Smooth muscle cell (in vitro differentiated cells): ENCODE results near the gene IL34. TPM values are rescaled to one million over a fixed set of nuclear protein-coding genes. Genes with fewer than 3 reads are reported as not detected.
"Not testable (repeated sequence)": the region's sequence is repeated elsewhere in the genome, so short reads cannot be mapped to it uniquely, and the experiment has no call there.

Source experiments
- DNase-seq: peaks from one replicate; lab custom pipeline; 2025; ENCODE audit not compliant: unreplicated experiment; lab: John Stamatoyannopoulos, UW
- H2AFZ ChIP-seq: fragments of 200-600 bp; sonication (generic); 2 replicates; pipeline ENCODE4 v1.6.0; 2016; ENCODE audit warnings: antibody characterized with exemption, low read depth, mild to moderate bottlenecking
- H3F3A ChIP-seq: fragments of 200-600 bp; sonication (generic); 2 replicates; pipeline ENCODE4 v1.6.0; 2017; ENCODE audit warnings: antibody characterized with exemption, low read depth
- H3K27ac ChIP-seq: fragments of 200-600 bp; sonication (generic); 2 replicates; pipeline ENCODE4 v1.5.1; 2016; ENCODE audit warnings: low read depth, mild to moderate bottlenecking
- H3K27me3 ChIP-seq: fragments of 200-600 bp; sonication (generic); 2 replicates; pipeline ENCODE4 v1.6.1; 2016; ENCODE audit warnings: low read depth, mild to moderate bottlenecking
- H3K36me3 ChIP-seq: fragments of 200-600 bp; sonication (generic); 2 replicates; pipeline ENCODE4 v1.5.1; 2016; ENCODE audit warnings: low read depth
- H3K4me1 ChIP-seq: fragments of 200-600 bp; sonication (generic); 2 replicates; pipeline ENCODE4 v1.5.1; 2016; ENCODE audit warnings: low read depth
- H3K4me2 ChIP-seq: fragments of 200-600 bp; sonication (generic); 2 replicates; pipeline ENCODE4 v1.6.0; 2016; ENCODE audit warnings: mild to moderate bottlenecking
- H3K4me3 ChIP-seq: fragments of 200-600 bp; sonication (generic); 2 replicates; pipeline ENCODE4 v1.5.1; 2016; ENCODE audit warnings: mild to moderate bottlenecking
- H3K79me2 ChIP-seq: fragments of 200-600 bp; sonication (generic); 2 replicates; pipeline ENCODE4 v1.6.0; 2016; ENCODE audit warnings: low read depth, mild to moderate bottlenecking
- H3K9ac ChIP-seq: fragments of 200-600 bp; sonication (generic); 2 replicates; pipeline ENCODE4 v1.6.0; 2016; ENCODE audit warnings: low read depth
- H3K9me3 ChIP-seq: fragments of 200-600 bp; sonication (generic); replicated peaks from 2 replicates; pipeline ENCODE4 v1.5.1; 2016; ENCODE audit warnings: low read depth
- H4K20me1 ChIP-seq: fragments of 200-600 bp; sonication (generic); 2 replicates; pipeline ENCODE4 v1.6.0; 2016; ENCODE audit warnings: low read depth
- WGBS: methylation state at CpG from one replicate; pipeline ENCODE4 v1.1.7; 2016; ENCODE audit warnings: low lambda C conversion rate; 5-methylcytosine and 5-hydroxymethylcytosine counted together
- polyA plus RNA-seq: library from polyadenylated mRNA; unstranded; fragments of >200 nt; fragmentation: Nextera tagmentation; extraction: Ambion mirVana; gene quantifications from 2 replicates; pipeline ENCODE4 v1.2.1, GENCODE V29; 2016
- total RNA-seq: library from RNA; depleted of rRNA; stranded (reverse); fragments of >200 nt; gene quantifications from 2 replicates; pipeline ENCODE4 v1.2.3, GENCODE V29; 2014
- TF ChIP-seq, protein P1 (sequence below): fragments of 200-600 bp; sonication (generic); IDR thresholded peaks from 2 replicates; pipeline ENCODE4 v1.5.1; 2017; ENCODE audit warnings: borderline replicate concordance, mild to moderate bottlenecking, antibody characterized with exemption; ENCODE audit not compliant: insufficient read depth, poor library complexity, severe bottlenecking

IL34 gene
- total and polyA plus RNA-seq, 2 experiments from 2014 or later: 0.49 TPM; not detected in 1

DNA sequence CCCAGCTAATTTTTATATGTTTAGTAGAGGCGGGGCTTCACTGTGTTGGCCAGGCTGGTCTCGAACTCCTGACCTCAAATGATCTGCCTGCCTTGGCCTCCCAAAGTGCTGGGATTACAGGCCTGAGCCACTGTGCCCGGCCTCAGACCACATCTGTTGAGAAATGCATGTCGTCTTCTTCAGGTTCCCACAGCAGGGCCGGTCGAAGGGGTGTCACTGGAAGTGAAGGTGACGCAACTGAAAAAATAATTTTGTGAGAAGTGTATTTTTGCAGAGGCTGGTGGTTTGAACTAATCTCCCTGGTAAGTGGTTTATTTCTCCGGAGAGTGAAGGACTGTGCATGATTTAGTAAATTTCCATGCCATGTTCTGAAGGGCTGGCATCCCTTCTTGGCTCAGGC lies 33.4 kb upstream of the IL34 start:
- no peak for DNase-seq
- H4K20me1 ChIP-seq: no peaks in the 10 kb centered on the region
- no peak overlapping the region for H2AFZ ChIP-seq
- H3K4me1 ChIP-seq: no peaks in the 10 kb centered on the region
- H3K36me3 ChIP-seq: no peaks in the 10 kb centered on the region
- no peaks in the 10 kb centered on the region for H3K9me3 ChIP-seq
- H3F3A ChIP-seq: no peaks in the 10 kb centered on the region
- TF ChIP-seq, protein P1, sequence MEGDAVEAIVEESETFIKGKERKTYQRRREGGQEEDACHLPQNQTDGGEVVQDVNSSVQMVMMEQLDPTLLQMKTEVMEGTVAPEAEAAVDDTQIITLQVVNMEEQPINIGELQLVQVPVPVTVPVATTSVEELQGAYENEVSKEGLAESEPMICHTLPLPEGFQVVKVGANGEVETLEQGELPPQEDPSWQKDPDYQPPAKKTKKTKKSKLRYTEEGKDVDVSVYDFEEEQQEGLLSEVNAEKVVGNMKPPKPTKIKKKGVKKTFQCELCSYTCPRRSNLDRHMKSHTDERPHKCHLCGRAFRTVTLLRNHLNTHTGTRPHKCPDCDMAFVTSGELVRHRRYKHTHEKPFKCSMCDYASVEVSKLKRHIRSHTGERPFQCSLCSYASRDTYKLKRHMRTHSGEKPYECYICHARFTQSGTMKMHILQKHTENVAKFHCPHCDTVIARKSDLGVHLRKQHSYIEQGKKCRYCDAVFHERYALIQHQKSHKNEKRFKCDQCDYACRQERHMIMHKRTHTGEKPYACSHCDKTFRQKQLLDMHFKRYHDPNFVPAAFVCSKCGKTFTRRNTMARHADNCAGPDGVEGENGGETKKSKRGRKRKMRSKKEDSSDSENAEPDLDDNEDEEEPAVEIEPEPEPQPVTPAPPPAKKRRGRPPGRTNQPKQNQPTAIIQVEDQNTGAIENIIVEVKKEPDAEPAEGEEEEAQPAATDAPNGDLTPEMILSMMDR: no peak
- H3K79me2 ChIP-seq: no peaks in the 10 kb centered on the region
- H3K9ac ChIP-seq: no peak overlapping the region
- 93% methylated on average over 8 of the region's 8 CpGs for WGBS
- no peak overlapping the region for H3K4me3 ChIP-seq
- no peaks in the 10 kb centered on the region for H3K27me3 ChIP-seq
- no peak overlapping the region for H3K4me2 ChIP-seq
- H3K27ac ChIP-seq: no peak overlapping the region

DNA sequence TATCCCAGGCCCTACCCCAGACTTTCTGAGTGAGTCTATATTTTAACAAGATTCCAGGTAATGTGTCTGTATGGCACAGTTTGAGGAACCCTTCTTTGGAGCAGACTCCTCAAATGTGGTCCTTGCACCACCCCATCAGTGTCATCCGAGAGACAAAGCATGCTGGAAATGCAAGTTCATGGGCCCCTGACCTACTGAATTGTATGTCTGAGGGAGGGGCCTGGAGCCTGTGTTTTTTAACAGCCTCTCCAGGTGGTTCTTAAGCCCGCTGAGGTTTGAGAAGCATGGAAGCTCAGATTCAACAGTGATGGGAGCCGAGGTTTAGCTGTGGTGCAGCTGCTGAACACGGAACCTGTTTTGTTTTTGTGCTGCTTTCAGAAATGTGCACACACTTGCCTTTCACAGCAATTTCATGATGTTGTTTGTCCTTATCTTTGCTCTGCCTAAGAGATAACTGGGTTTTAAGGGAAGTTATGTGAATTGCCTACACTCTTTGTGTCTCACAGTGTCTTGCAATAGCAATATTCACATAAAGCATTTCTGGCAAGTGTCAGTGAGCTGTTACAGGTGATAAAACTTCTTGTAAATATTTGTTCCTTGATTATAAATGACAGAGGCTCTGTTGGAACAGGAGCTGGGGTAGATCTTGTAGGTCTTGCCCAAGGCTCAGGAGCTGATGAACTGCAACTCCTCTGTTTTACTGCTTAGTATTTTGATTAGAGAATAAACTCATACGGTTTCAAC lies 32.0 kb upstream of the IL34 start:
- no peaks in the 10 kb centered on the region for H3K36me3 ChIP-seq
- TF ChIP-seq, protein P1: no peak
- no peaks in the 10 kb centered on the region for H3K9me3 ChIP-seq
- no peak overlapping the region for H3K4me3 ChIP-seq
- H2AFZ ChIP-seq: no peak overlapping the region
- DNase-seq: no peak
- H3K27ac ChIP-seq: no peak overlapping the region
- 73% methylated on average over 5 of the region's 5 CpGs for WGBS
- no peak overlapping the region for H3K4me2 ChIP-seq
- H3K27me3 ChIP-seq: no peaks in the 10 kb centered on the region
- no peak overlapping the region for H3K9ac ChIP-seq
- no peaks in the 10 kb centered on the region for H3F3A ChIP-seq
- H4K20me1 ChIP-seq: no peaks in the 10 kb centered on the region
- H3K4me1 ChIP-seq: no peaks in the 10 kb centered on the region
- H3K79me2 ChIP-seq: no peaks in the 10 kb centered on the region

DNA sequence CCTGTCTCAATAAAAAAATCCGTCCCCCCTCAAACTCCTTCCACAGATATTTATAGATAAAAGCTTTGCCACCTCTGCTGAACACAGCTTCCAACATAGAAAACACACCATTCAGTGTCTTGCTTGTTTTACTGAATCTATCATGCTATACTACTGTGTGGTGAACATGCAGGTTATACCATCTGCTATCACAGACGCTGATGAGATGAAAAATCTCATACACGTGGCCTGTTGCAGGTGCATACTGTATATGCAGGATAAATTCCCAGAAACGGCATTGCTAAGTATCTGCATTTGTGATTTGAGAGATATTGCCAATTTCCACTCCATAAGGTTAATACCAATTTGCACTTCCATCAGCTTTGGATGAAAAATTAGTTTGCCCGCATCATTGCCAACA lies 30.4 kb upstream of the IL34 start:
- Histone ChIP-seq H3K27me3 (peaks cover 4% of the 10 kb centered on the region), H3K4me3 (no peak overlapping the region), H3K4me1 (no peaks in the 10 kb centered on the region), H4K20me1 (no peaks in the 10 kb centered on the region), H3K9me3 (no peaks in the 10 kb centered on the region), H3K27ac (no peak overlapping the region), H3K36me3 (no peaks in the 10 kb centered on the region), H3K4me2 (no peak overlapping the region), H2AFZ (no peak overlapping the region), H3K9ac (no peak overlapping the region), H3K79me2 (no peaks in the 10 kb centered on the region), H3F3A (no peaks in the 10 kb centered on the region)
- DNase-seq: no peak
- TF ChIP-seq, protein P1: no peak
- 94% methylated on average over 5 of the region's 5 CpGs for WGBS

DNA sequence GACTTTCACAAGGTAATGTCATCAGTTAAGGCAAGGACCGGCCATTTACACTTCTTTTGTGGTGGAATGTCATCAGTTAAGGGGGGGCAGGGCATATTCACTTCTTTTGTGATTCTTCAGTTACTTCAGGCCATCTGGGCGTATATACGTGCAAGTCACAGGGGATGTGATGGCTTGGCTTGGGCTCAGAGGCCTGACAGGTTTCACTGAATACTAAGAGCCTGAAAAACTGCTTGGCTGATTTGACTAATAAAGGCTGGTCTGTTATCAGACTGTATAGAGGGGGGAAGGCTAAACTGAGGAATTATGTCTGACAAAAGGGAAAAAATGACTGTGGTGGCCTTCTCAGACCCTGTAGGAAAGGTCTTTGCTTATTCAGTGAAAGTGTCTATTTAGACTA lies 24.5 kb upstream of the IL34 start:
- not testable (repeated sequence) for H3K4me2 ChIP-seq, H2AFZ ChIP-seq, H3K36me3 ChIP-seq, H3K9me3 ChIP-seq, H3K4me1 ChIP-seq, H4K20me1 ChIP-seq, H3K9ac ChIP-seq, DNase-seq, H3K79me2 ChIP-seq, H3K27ac ChIP-seq, H3F3A ChIP-seq, H3K4me3 ChIP-seq
- H3K27me3 ChIP-seq: peaks cover 14% of the 10 kb centered on the region
- 55% methylated on average over 3 of the region's 3 CpGs for WGBS
